NB4 (cell line): ENCODE data around the gene PCCA.

Source experiments
- MYC ChIP-seq: IDR thresholded peaks from 2 replicates; pipeline ENCODE4 v1.6.1; 2011; ENCODE audit warnings: low read depth, low read length
- POLR2A ChIP-seq: IDR thresholded peaks from 2 replicates; pipeline ENCODE4 v1.6.1; 2011; ENCODE audit warnings: mild to moderate bottlenecking; ENCODE audit not compliant: insufficient read length; ENCODE audit errors: extremely low read depth
- TF ChIP-seq, protein P1 (sequence below): IDR thresholded peaks from one replicate; pipeline ENCODE4 v1.5.1; 2012; ENCODE audit warnings: low read depth, low read length
- TF ChIP-seq, protein P2 (sequence below): IDR thresholded peaks from 2 replicates; pipeline ENCODE4 v1.6.1; 2011; ENCODE audit warnings: low read depth, low read length

DNA sequence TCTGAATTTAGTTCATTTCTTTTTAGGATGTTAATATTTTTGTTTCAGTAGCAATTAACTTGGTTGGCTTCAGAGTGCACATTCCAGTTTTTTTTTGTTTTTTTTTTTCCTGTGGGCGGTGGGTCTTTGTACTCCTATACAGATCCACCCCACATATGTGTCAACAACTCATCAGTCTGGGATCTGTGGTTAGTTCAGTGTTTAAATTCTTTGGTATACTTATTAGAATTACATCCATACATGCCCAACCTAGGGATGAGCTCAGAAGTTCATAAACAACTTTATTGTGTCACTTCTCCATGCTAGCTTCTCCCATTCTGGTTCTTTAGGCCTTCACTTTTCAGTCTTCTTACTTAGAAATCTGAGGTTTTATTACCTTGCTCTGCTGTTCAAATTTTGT lies 50.9 kb downstream of the PCCA start:
- TF ChIP-seq, protein P1, sequence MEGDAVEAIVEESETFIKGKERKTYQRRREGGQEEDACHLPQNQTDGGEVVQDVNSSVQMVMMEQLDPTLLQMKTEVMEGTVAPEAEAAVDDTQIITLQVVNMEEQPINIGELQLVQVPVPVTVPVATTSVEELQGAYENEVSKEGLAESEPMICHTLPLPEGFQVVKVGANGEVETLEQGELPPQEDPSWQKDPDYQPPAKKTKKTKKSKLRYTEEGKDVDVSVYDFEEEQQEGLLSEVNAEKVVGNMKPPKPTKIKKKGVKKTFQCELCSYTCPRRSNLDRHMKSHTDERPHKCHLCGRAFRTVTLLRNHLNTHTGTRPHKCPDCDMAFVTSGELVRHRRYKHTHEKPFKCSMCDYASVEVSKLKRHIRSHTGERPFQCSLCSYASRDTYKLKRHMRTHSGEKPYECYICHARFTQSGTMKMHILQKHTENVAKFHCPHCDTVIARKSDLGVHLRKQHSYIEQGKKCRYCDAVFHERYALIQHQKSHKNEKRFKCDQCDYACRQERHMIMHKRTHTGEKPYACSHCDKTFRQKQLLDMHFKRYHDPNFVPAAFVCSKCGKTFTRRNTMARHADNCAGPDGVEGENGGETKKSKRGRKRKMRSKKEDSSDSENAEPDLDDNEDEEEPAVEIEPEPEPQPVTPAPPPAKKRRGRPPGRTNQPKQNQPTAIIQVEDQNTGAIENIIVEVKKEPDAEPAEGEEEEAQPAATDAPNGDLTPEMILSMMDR: no peak
- TF ChIP-seq, protein P2, sequence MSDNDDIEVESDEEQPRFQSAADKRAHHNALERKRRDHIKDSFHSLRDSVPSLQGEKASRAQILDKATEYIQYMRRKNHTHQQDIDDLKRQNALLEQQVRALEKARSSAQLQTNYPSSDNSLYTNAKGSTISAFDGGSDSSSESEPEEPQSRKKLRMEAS: no peak
- TF ChIP-seq POLR2A (no peak), MYC (no peak)
